K562 (cell line): ENCODE measurements around the gene NRCAM. TPM values are rescaled to one million over a fixed set of nuclear protein-coding genes. Genes with fewer than 3 reads are reported as not detected.

Source experiments
- ATAC-seq: fragments of 200-7000 bp; cut with Tn5 transposase; 3 replicates; pipeline ENCODE4 v1.9.1; 2020; ENCODE audit warnings: moderate library complexity
- BruUV-seq: library from RNA; stranded (reverse); fragments of 400-500 nt; replicated peaks from 2 replicates; lab custom pipeline; 2021; lab: Mats Ljungman, UMichigan
- CTCF ChIA-PET: fragments of 300-600 bp; formaldehyde crosslinking; extraction: SDS; loops from one replicate; lab custom pipeline; 2021; ENCODE audit warnings: low intra/inter-chr PET ratio; lab: Yijun Ruan, JAX
- POLR2A ChIA-PET: fragments of 300-600, 350-650 bp; sonication (Branson Sonifier 250); formaldehyde crosslinking; extraction: SDS; loops from one replicate; lab custom pipeline; 2021; ENCODE audit warnings: antibody characterized with exemption, inconsistent platforms; lab: Yijun Ruan, JAX
- DNase-seq, 4 experiments: peaks; one replicate each; pipeline versions ENCODE4 v3.0.0 to v3.0.0-alpha.2; 2011 to 2018; ENCODE audit warnings: low spot score in 3 of 4, mixed read lengths in 3 of 4; ENCODE audit errors: extremely low read depth in 1 of 4
- FAIRE-seq: peaks from 2 replicates; lab custom pipeline; 2011; peaks lifted over from hg19 to GRCh38; lab: Jason Lieb, UNC
- H2AFZ ChIP-seq: 2 replicates; pipeline ENCODE4 v1.6.0; 2011; ENCODE audit warnings: low read depth, low read length, control low read depth, inconsistent platforms
- H3K27ac ChIP-seq: fragments of 200-600 bp; 3 replicates; pipeline ENCODE4 v1.8.0; 2011; ENCODE audit warnings: low read depth, mild to moderate bottlenecking, control low read depth, inconsistent platforms, low read length, moderate library complexity, mixed read lengths; ENCODE audit errors: extremely low read depth
- H3K27me3 ChIP-seq, 2 experiments: fragments of 300-600 bp in 1 of 2; 2 replicates in 1 of 2; 3 replicates in 1 of 2; pipeline versions ENCODE4 v1.6.0 to v1.8.0; 2011; ENCODE audit warnings: inconsistent platforms in 2 of 2, low read length in 2 of 2, mild to moderate bottlenecking in 1 of 2, mixed read lengths in 1 of 2, moderate library complexity in 1 of 2; ENCODE audit not compliant: control insufficient read depth in 2 of 2, insufficient read depth in 2 of 2
- H3K36me3 ChIP-seq: fragments of 300-600 bp; 3 replicates; pipeline ENCODE4 v1.8.0; 2011; ENCODE audit warnings: mild to moderate bottlenecking, low read length, inconsistent platforms; ENCODE audit not compliant: control insufficient read depth, insufficient read depth
- H3K4me1 ChIP-seq, 2 experiments: fragments of 200-600 bp in 1 of 2; replicated peaks in 1 of 2; 2 replicates in 1 of 2; 3 replicates in 1 of 2; pipeline versions ENCODE4 v1.5.1 to v1.8.0; 2011; ENCODE audit warnings: inconsistent platforms in 2 of 2, low read length in 2 of 2, mild to moderate bottlenecking in 1 of 2, mixed read lengths in 1 of 2, moderate library complexity in 1 of 2; ENCODE audit not compliant: control insufficient read depth in 2 of 2, insufficient read depth in 2 of 2
- H3K4me2 ChIP-seq: 2 replicates; pipeline ENCODE4 v1.6.1; 2011; ENCODE audit warnings: low read length, control low read depth, inconsistent platforms, mixed read lengths; ENCODE audit not compliant: insufficient read depth
- H3K4me3 ChIP-seq: fragments of 200-600 bp; sonication (generic), shearing (Covaris generic); 2 replicates; pipeline ENCODE4 v1.5.1; 2016; ENCODE audit warnings: control low read depth, inconsistent platforms
- H3K79me2 ChIP-seq: fragments of 200-600 bp; 3 replicates; pipeline ENCODE4 v1.8.0; 2011; ENCODE audit warnings: low read length, inconsistent platforms; ENCODE audit not compliant: control insufficient read depth, insufficient read depth
- H3K9ac ChIP-seq, 2 experiments: 2 replicates each; pipeline versions ENCODE4 v1.6.0 to v1.6.1; 2011; ENCODE audit warnings: low read depth in 2 of 2, low read length in 2 of 2, control low read depth in 1 of 2, inconsistent platforms in 1 of 2, mild to moderate bottlenecking in 1 of 2, mixed read lengths in 1 of 2; ENCODE audit not compliant: insufficient read depth in 1 of 2
- H3K9me1 ChIP-seq: one replicate; pipeline ENCODE4 v1.6.0; 2011; ENCODE audit warnings: inconsistent platforms, mild to moderate bottlenecking, low read length, moderate library complexity; ENCODE audit not compliant: control insufficient read depth, insufficient read depth
- H3K9me3 ChIP-seq: replicated peaks from 2 replicates; pipeline ENCODE4 v1.5.1; 2011; ENCODE audit warnings: low read depth, low read length, inconsistent platforms; ENCODE audit not compliant: control insufficient read depth, insufficient read depth
- H4K20me1 ChIP-seq: replicated peaks from 2 replicates; pipeline ENCODE4 v1.6.1; 2011; ENCODE audit warnings: low read length, inconsistent platforms, mixed read lengths; ENCODE audit not compliant: control insufficient read depth, insufficient read depth
- ATF1 ChIP-seq, 2 experiments: fragments of 450-650 bp in 1 of 2; IDR thresholded peaks; 2 replicates each; pipeline ENCODE4 v1.6.1; 2016; ENCODE audit warnings: missing compliant biosample characterization in 1 of 2, missing genetic modification characterization in 1 of 2
- CBX3 ChIP-seq, 2 experiments: IDR thresholded peaks; 1 replicate in 1 of 2; 2 replicates in 1 of 2; pipeline ENCODE4 v1.6.1; 2012; ENCODE audit warnings: inconsistent platforms in 2 of 2, low read length in 2 of 2, borderline replicate concordance in 1 of 2, control low read depth in 1 of 2
- STAT5A ChIP-seq: IDR thresholded peaks from 2 replicates; pipeline ENCODE4 v1.6.1; 2012; ENCODE audit warnings: low read length, inconsistent platforms, borderline replicate concordance
- TAL1 ChIP-seq: fragments of 450-650 bp; IDR thresholded peaks from 2 replicates; pipeline ENCODE4 v1.6.1; 2016; ENCODE audit warnings: mild to moderate bottlenecking
- ZFPM2 ChIP-seq: fragments of 250-450 bp; sonication (Bioruptor Pico); IDR thresholded peaks from 2 replicates; pipeline ENCODE4 v1.5.1; 2022; ENCODE audit warnings: mild to moderate bottlenecking
- ZNF589 ChIP-seq: fragments of 200-800 bp; sonication (Bioruptor generic); IDR thresholded peaks from 2 replicates; pipeline ENCODE4 v1.6.1; 2016; ENCODE audit warnings: low read depth, missing genetic modification characterization, missing compliant biosample characterization
- ZNF696 ChIP-seq: fragments of 250-450 bp; sonication (Bioruptor Pico); conservative IDR thresholded peaks from 2 replicates; pipeline ENCODE4 v1.4.0; 2020; ENCODE audit warnings: mild to moderate bottlenecking, moderate library complexity
- ZNF717 ChIP-seq: fragments of 250-450 bp; sonication (Bioruptor Pico); IDR thresholded peaks from 2 replicates; pipeline ENCODE4 v1.5.0; 2021
- WGBS: fragments of 100-300 bp; shearing (Covaris generic); methylation state at CpG from one replicate; pipeline ENCODE4 v1.1.6; 2016; ENCODE audit warnings: low coverage, mixed read lengths; ENCODE audit not compliant: insufficient coverage; ENCODE audit errors: missing lambda C conversion rate; 5-methylcytosine and 5-hydroxymethylcytosine counted together
- in situ Hi-C: fragments of 300-500 bp; cut with MboI; formaldehyde crosslinking; loops from 4 replicates; pipeline ENCODE4 v1.15.0; 2018; ENCODE audit warnings: inconsistent platforms, mixed read lengths
- intact Hi-C: fragments of 100-400 bp; cut with micrococcal nuclease; formaldehyde crosslinking; loops from 2 replicates; pipeline ENCODE4 v1.14.2; 2022
- polyA plus RNA-seq, 8 experiments: library from polyadenylated mRNA; depleted of rRNA in 4 of 8; stranded (reverse) in 5 of 8; unstranded in 3 of 8; fragments of >200 nt; fragmentation: Nextera tagmentation in 2 of 8; fragmentation: Illumina TruSeq in 1 of 8; extraction: Ambion mirVana in 2 of 8; extraction: Trizol in 1 of 8; gene quantifications; 2 replicates each; pipeline versions ENCODE4 v1.2.1 to v1.2.3, GENCODE V29; 2011 to 2014; ENCODE audit warnings: inconsistent platforms in 1 of 8, missing spikeins in 1 of 8
- total RNA-seq, 7 experiments: library from RNA; depleted of rRNA in 6 of 7; stranded (reverse); fragments of >200 nt in 6 of 7; fragmentation: Illumina TruSeq in 2 of 7; extraction: Trizol in 2 of 7; gene quantifications; 2 replicates each; pipeline versions ENCODE4 v1.2.1 to v1.2.3, GENCODE V29; 2011 to 2021; ENCODE audit warnings: low replicate concordance in 1 of 7
- TF ChIP-seq, protein P1 (sequence below): fragments of 250-450 bp; sonication (Bioruptor Pico); IDR thresholded peaks from 2 replicates; pipeline ENCODE4 v1.6.1; 2021; ENCODE audit warnings: mild to moderate bottlenecking
- TF ChIP-seq, protein P2 (sequence below), 2 experiments: fragments of 450-650 bp in 1 of 2; sonication (generic) in 1 of 2; formaldehyde crosslinking; conservative IDR thresholded peaks; 2 replicates each; pipeline versions ENCODE4 v1.4.0 to v1.8.1; 2020 to 2022; ENCODE audit warnings: mild to moderate bottlenecking in 1 of 2, missing genetic modification reagents in 1 of 2
- TF ChIP-seq, protein P3 (sequence below): fragments of 250-450 bp; sonication (Bioruptor Pico); IDR thresholded peaks from 2 replicates; pipeline ENCODE4 v1.8.0; 2022; ENCODE audit warnings: moderate library complexity, mild to moderate bottlenecking, inconsistent platforms

NRCAM gene
- total and polyA plus RNA-seq, 9 of the 15 experiments (the other 6 are each of a cell fraction or from before 2014, with no cell fraction given), result 0.03 to 0.54 (median 0.12) TPM; not detected in 1

DNA sequence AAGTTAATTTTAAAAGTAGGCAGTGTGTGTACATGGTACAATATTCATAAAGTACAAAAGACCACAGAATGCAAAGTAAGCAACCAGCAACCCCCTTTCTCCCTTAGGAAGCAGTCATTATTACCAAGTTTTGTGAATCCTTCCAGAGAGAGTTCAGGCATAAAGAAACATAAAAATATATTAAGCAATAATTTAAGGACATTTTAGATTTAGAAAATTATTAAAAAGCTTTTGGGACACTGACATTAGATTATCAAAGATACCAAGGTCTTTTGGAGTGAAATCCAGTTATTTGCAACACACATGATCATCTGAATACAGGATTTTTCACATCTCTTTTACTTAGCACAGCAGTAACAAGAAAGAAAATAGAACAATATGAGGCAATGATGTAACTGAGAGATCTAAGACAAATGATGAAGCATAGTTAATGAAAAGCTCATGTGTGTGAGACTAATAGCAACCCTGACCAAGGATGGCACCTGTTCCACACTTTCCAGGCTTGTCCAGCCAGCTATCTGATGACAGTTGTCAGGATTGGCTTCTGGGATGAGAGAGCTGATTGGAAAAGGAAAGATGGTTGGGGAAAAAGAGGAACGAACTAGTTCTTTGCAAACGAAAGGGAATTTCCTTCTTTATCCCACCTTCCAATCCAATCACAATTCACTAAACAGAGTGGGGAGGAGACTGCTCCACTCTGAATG is 210.6 kb downstream of the NRCAM start:
- peak overlapping the region in 1 of 2 experiments; percentile 61; a peak in 3 of 4 replicates for H3K9ac ChIP-seq
- peak overlapping the region; percentile 92 for H3K27ac ChIP-seq
- no TSS peak for BruUV-seq
- no peaks in the 10 kb centered on the region for H3K9me1 ChIP-seq
- peaks cover 11 to 31% of the 10 kb centered on the region in 2 experiments for H3K4me1 ChIP-seq
- 6% methylated on average over 2 of the region's 2 CpGs for WGBS
- in situ Hi-C loops, result no loop called here
- H3K79me2 ChIP-seq, result no peaks in the 10 kb centered on the region
- no peak for FAIRE-seq
- ATAC-seq, result peak; percentile 25
- intact Hi-C loops, result loop anchor here (1.0 kb wide), 1 partner anchor 34 kb away; no protein-coding TSS in a partner anchor
- H3K4me3 ChIP-seq, result no peak overlapping the region
- peak overlapping the region; percentile 99 for H2AFZ ChIP-seq
- no peaks in the 10 kb centered on the region; the same call in 1 of the 2 replicates for H3K9me3 ChIP-seq
- DNase-seq, result no peak
- H4K20me1 ChIP-seq, result no peaks in the 10 kb centered on the region
- POLR2A ChIA-PET, result interaction anchor here (0.7 to 4.0 kb wide), 6 partner anchors 9 to 502 kb away, joined by 3 to 29 read pairs (median 4); no protein-coding TSS in a partner anchor
- CTCF ChIA-PET, result no interaction called here
- peak overlapping the region; percentile 81 for H3K4me2 ChIP-seq
- H3K36me3 ChIP-seq, result no peaks in the 10 kb centered on the region
- no peaks in the 10 kb centered on the region for H3K27me3 ChIP-seq
- TF ChIP-seq, protein P1, sequence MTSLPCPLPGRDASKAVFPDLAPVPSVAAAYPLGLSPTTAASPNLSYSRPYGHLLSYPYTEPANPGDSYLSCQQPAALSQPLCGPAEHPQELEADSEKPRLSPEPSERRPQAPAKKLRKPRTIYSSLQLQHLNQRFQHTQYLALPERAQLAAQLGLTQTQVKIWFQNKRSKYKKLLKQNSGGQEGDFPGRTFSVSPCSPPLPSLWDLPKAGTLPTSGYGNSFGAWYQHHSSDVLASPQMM (CRISPR knock-in tag), result no peak
- TF ChIP-seq, protein P2, sequence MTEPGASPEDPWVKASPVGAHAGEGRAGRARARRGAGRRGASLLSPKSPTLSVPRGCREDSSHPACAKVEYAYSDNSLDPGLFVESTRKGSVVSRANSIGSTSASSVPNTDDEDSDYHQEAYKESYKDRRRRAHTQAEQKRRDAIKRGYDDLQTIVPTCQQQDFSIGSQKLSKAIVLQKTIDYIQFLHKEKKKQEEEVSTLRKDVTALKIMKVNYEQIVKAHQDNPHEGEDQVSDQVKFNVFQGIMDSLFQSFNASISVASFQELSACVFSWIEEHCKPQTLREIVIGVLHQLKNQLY (CRISPR knock-in tag; conservative IDR thresholded peaks at IDR 0.05), result no peak
- TF ChIP-seq ZNF589 (CRISPR knock-in tag) (no peak), ZFPM2 (CRISPR knock-in tag) (no peak), ZNF717 (CRISPR knock-in tag) (no peak), ATF1 (CRISPR knock-in tag; IDR thresholded peaks at IDR 0.05) (no peak), ATF1 (tag; IDR thresholded peaks at IDR 0.05) (no peak), CBX3 (IDR thresholded peaks at IDR 0.05; ENCODE audit: borderline replicate concordance in 1 of 2, low read length in 2 of 2) (no peak), TAL1 (no peak), ZNF696 (CRISPR knock-in tag) (0 out of 2 replicates have a peak, but pooled peaks have one; percentile 35), STAT5A (no peak)
- TF ChIP-seq, protein P3, sequence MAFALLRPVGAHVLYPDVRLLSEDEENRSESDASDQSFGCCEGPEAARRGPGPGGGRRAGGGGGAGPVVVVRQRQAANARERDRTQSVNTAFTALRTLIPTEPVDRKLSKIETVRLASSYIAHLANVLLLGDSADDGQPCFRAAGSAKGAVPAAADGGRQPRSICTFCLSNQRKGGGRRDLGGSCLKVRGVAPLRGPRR (CRISPR knock-in tag), result peak; percentile 82; the same call in 1 of the 2 replicates
